Hindlimb muscle (tissue), 1 donor: ENCODE measurements around the gene EFNA5. TPM values are rescaled to one million over a fixed set of nuclear protein-coding genes. Genes with fewer than 3 reads are reported as not detected.

Source experiments
- DNase-seq: peaks from one replicate; pipeline ENCODE4 v3.0.0-alpha.2; 2013
- polyA plus RNA-seq: library from polyadenylated mRNA; unstranded; fragments of 120-200 nt; gene quantifications from one replicate; pipeline ENCODE4 v1.2.1, GENCODE V29; 2013; ENCODE audit not compliant: insufficient read length

EFNA5 gene
- polyA plus RNA-seq, 1 donor: 4.7 TPM

DNA sequence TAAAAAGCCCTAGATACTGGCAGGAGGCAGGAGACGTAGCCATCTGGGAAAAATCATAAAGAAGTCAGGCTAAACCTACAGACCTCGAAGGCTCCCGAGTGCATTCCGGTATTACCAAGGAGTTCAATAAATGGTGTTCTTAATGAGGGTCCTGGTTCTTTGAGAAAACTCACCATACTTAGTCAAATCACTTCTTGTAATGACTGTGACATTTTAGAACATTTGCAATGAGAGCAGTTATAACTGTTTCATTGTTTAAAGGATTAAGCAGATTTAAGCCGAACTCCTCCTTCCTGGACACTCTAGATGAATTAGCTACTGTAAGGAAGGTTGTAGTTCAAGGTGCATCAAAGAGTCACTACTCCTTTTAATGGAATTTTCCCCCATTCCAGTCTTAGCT is 67.8 kb downstream of the EFNA5 start:
- DNase-seq: no peak

GRCh38 chr5:107601076-107601475 is 69.7 kb downstream of the EFNA5 start:
- DNase-seq: no peak

DNA sequence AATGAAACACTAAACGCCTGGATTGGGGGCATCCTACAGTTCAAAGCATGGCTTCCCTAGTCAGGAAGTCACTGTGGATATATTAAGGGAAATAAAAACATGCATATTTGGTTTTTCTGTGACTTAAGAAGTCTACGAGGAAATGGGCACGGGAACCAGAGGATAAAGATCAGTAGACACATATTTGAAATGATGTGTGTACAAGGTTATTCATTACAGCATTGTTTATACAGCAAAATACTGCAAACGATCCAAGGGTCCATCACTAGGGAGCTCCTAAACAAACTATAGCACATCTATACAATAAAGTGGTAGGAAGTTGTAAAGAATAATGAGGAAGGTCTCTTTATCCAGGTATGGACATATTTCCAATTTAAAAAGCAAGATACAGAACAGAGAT is 71.8 kb downstream of the EFNA5 start:
- DNase-seq: no peak

GRCh38 chr5:107597803-107598202 is 72.9 kb downstream of the EFNA5 start:
- no peak for DNase-seq

GRCh38 chr5:107597247-107597646 is 73.5 kb downstream of the EFNA5 start:
- DNase-seq: no peak

DNA sequence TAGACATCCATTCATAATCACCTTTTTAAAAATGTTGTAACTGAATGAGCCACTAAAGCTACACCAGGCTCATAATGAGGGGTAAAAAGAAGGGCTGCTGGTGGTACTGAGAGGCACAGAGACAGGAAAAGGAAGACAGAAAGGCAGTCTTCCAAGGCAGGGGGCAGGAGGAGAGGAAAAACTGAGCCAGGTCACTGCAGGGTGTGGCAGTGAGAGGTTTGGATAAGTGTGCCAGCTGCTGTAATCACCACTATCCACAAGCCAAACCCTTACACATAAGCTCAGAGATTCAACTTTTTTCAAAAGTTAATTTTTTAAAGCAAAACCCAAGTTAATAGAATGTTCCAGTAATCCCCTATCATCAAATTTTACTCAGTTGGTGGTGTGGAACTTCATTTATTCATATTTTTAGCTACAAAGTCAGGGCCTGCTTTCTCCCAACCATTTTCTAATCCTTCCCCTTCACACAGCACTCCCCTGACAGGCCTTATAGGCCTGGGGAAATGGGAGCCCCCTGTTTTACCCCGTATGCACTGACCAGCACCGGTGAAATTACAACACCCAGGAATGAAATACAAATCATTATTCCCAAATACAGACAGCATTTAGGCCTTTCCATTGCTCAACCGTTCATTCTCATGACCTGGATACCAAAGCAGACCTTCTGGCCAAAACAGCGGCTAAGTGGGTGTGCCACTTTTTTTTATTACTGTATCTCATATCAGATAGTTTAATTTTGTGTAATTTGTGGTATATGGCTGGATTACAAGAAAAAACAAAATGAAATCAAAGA is 76.3 kb downstream of the EFNA5 start:
- DNase-seq: no peak

DNA sequence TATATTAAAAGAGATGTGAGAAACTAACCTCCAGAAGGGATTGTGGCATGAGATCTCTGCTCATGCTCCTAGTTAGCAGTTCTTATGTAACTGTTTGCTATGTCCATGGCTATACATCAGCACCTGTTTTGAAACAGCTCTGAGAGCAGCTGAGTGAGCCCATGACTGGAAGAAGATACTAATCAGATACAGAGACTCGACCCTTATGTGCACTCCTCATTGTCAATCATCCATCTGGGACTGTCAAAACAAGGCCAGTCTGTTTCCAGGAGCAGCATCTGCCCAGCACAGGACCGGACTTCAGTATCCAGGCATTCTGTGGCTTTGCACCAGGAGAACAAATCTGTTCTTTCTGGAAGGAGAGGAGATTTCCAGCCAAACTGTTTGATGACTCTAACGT is 77.7 kb downstream of the EFNA5 start:
- DNase-seq: no peak

DNA sequence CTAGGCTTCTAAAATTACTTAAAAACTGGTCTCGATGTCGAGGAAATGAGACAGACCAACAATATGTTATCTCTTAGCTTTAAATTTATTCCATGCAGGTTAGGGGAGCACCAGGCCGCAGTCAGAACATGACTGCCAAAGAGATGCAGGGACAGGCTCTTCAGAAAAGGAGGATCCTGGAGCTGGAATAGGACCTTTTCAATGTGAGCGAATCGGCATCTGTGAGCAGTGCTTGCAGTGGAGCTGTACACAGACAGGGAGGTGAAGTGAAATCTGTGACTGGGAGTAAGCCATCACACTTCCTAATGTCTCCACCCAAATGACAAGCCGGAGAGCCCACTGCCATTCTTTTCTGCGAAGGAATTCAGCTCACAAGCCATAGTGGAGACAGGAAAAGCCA is 78.2 kb downstream of the EFNA5 start:
- DNase-seq: no peak

GRCh38 chr5:107590686-107591085 is 80.1 kb downstream of the EFNA5 start:
- DNase-seq: no peak

DNA sequence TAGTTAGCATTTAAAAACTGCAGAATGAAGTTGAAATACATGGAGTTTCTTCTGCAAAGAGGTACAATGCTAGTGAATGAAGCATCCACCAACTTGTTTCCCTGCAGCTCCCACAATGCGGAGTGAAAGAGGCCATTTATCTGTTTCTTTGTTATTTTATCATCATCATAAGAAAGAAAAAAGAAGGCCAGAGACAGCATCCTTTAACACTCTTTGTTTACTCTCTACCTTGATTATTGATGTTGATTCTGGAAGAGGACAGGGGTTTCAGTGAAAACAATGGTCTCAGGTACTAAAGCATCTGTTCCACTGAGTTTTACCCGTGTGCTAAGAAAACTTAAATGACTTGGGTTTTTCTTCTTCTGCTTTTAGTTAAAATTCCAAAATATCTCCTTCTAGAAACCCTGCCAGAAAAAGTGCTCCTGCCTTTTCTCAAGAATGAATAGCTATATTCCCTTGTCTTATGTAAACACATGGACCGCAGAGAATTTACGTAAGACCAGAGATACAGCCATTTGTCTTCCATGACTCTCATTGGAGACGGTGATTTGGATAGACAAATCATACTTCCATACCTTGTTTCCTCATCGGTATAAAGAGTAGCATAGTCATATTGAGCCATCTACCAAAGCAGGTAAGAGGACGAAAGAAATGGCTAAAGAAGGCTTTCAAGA is 81.1 kb downstream of the EFNA5 start:
- DNase-seq: no peak

GRCh38 chr5:107582625-107583024 is 88.1 kb downstream of the EFNA5 start:
- no peak for DNase-seq

DNA sequence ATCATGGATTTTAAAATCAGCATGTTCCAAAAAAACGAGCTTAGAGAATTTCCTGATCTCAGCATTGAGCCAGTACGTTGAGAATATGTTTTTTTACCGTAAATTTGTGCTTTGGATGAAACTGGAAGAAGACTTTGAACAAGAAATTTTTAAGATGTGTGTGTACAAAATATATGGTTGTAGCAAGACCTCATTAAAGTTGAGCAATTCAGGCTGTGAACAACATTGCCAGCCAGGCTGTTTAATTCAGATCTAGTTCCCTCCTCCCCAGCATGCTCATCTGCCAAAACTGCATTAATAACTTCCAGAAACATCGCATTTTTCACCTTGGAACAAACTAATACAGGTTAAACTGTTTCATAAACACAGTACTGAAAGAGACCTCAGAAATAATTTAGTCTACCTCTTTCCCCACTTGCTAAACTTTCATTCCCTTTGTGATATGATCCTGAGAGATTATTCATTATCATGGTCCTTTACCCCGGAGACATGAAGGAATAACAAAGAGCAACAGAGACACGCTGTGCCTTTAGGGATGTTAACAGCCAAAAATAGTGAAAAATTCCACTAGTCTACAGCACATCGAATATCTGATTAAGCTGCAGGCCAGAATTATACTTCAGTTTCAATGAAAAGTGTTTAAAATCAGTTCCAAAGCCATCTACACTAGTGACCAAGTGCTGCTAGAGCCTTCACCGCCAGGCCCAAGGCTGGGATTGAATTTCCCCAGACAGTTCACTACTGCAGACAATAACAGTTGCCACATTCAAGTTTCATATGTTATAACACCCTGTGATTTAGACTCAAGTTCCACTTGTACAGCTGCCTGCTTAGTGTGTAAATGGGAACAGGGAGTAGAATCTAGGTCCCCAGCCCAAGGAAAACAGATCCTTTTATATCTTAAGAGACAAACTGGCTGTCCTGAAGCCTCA is 89.6 kb downstream of the EFNA5 start:
- DNase-seq: no peak

DNA sequence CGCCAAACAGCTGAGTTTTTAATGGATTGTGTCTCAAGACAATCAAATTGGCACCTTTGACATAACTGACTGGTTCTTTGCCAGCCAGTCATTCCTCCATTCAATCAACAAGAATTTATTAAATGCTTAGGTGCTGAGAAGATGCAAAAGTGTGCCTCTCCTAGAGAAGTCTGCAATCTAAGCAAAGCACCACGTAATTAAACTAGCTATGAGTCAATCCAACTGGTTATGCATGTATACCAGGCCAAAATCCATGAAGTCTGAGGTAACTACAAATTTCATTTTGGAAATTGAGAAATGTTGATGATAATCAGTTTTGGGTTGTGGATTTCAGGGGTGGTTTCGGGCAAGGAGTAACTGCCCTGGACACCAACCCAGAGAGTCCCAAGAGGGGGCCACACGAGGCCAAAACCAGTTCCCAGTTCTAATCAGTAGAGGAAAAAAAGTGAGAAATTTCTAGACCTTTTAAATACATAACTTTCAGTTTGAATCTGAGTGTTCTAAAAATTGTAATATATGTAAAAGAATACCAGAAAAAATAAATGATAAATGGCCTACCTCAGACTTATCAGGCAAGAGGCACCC is 92.6 kb downstream of the EFNA5 start:
- no peak for DNase-seq

GRCh38 chr5:107577394-107577950 is 93.3 kb downstream of the EFNA5 start:
- no peak for DNase-seq

DNA sequence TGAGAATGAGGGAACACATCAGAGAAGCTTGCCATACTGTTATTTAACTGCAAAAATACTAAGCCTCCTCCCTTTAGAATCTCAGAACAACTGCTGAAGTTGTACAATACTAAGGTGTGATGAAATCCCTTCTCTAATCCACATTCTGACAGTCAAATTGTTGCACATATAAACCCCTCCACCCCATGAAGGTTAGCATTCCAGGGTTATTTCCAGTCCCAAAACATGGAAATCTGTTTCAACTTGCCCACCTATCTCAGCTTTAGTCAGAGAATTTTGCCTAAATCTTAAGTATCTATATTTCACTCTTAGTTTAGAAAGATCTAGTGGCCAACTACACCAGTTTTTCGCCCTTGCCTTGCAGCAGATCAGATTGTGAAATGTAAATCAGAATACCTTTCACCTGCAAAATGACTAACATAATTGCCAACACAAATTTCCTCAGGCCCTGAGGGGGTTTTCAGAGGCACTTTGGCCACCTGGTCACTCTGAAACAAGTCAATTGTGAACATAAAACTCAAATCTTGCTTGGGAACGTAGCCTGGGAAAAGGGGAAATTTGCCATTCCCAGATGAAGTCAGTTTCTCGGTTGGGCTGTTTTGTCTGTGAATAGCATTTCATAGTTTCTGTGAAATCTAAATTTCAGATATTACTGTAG is 93.9 kb downstream of the EFNA5 start:
- DNase-seq: no peak

DNA sequence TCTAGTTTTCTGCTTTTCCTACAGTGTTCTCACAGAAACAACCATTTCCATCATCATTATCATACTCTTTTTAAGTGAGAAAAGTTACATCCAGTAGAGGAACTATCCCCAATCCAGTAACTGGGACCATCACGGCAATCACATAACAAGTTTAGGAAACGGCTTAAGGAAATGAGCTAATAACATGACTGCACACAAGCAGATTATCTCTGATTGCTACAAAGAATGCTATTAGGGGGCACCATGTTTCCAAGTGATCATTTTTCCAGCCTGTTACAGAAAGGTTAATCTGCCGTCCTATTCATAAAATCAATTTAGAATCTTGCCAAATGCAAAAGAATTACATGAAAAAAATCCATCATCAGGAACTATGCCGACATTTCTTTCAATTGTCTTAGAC is 94.6 kb downstream of the EFNA5 start:
- DNase-seq: no peak

DNA sequence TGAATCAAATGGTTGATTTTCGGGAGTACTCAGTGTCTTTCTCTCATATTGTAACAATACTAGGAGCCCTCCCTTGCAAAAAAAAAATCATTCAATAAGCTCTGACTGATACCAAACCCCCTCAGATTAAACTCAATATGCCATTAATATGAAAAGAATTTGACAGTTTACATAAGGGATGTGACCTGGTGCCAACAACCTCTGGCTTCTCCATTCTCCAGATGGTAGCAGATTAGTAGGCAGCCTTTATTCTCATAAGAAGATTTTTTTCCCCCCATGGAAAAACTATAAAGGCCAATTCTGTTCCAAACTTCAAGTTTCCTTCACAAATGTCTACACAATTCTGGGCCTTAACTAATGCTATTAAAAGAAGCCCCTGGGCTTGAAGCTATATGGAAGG is 96.5 kb downstream of the EFNA5 start:
- no peak for DNase-seq

- no peak for DNase-seq
Observed at GRCh38 chr5:107572715-107573368, 97.9 kb downstream of the EFNA5 start.

DNA sequence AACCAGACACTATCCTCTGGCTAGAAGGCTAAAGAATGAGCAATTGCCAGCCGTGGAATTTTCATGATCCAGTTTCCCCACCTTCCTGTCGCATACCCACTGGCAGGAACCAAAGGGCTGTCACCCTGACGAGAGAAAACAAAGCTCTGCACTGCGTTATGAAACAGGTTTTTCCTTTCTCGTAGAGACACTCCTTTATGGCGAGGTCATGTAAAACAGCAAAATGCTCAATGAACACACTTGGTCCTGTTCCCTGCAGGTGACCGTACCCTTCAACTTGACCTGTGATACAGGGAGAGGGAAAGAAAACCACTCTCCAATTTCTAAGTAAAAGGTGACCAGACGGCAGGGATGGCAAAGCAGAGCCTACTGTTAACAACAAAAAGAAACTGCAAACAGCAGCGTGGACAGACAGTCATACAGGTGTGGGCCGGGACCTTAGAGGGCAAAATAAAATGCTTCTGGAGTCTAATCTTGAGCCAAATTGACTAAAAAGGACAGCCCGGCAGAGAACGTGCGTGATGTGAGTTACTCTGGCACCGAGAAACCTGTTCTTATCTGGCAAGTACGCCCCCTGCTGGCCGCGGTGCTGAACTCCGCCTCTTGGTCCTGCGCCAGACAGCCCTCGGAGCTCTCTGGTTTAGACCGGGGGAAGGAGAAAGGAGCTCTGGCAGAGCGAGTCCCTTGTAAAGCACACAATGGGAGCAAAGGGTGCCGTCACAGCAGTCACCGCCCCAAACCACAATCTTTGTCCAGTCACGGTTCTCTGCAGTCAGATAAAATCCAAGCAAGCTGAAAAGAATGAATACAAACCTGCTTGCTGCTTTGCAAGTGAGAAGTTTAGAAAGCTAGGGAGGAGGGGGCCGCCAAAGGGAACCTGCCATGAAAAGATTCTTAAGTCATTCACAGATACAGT is 98.9 kb downstream of the EFNA5 start:
- DNase-seq: peak; percentile 92
